SK-N-SH treated with all-trans-retinoic acid at 6 μM for 48 hours (cell line): ENCODE measurements around the gene ULK3.

Experiments
- ATAC-seq: fragments of 200-7000 bp; cut with Tn5 transposase; 3 replicates; pipeline ENCODE4 v1.9.1; 2020; ENCODE audit warnings: mild to moderate bottlenecking, moderate library complexity
- ARNTL ChIP-seq: fragments of 450-650 bp; formaldehyde crosslinking; IDR thresholded peaks from 2 replicates; pipeline ENCODE4 v1.5.0; 2020; ENCODE audit warnings: low read depth, mild to moderate bottlenecking, moderate library complexity, borderline replicate concordance
- BACH2 ChIP-seq: fragments of 250-450 bp; sonication (Bioruptor Pico); IDR thresholded peaks from 2 replicates; pipeline ENCODE4 v1.9.0; 2021; ENCODE audit warnings: mild to moderate bottlenecking, borderline replicate concordance
- CSDC2 ChIP-seq: fragments of 250-450 bp; sonication (Bioruptor Pico); IDR thresholded peaks from 2 replicates; pipeline ENCODE4 v1.5.0; 2020; ENCODE audit warnings: mild to moderate bottlenecking, moderate library complexity
- ESRRG ChIP-seq: fragments of 250-450 bp; sonication (Bioruptor Pico); IDR thresholded peaks from 2 replicates; pipeline ENCODE4 v1.6.1; 2021; ENCODE audit warnings: mild to moderate bottlenecking
- GLIS3 ChIP-seq: fragments of 250-450 bp; sonication (Bioruptor Pico); IDR thresholded peaks from 2 replicates; pipeline ENCODE4 v1.5.0; 2020; ENCODE audit warnings: mild to moderate bottlenecking, moderate library complexity
- OSR1 ChIP-seq: fragments of 250-450 bp; sonication (Bioruptor Pico); IDR thresholded peaks from 2 replicates; pipeline ENCODE4 v1.8.0; 2022; ENCODE audit warnings: moderate library complexity, mild to moderate bottlenecking, inconsistent platforms
- PATZ1 ChIP-seq: fragments of 250-450 bp; sonication (Bioruptor Pico); IDR thresholded peaks from 2 replicates; pipeline ENCODE4 v1.8.0; 2020; ENCODE audit warnings: mild to moderate bottlenecking, moderate library complexity, borderline replicate concordance
- PPARA ChIP-seq: fragments of 250-450 bp; sonication (Bioruptor Pico); IDR thresholded peaks from 2 replicates; pipeline ENCODE4 v1.5.0; 2020; ENCODE audit warnings: mild to moderate bottlenecking, borderline replicate concordance
- SNAI2 ChIP-seq: fragments of 250-450 bp; sonication (Bioruptor Pico); IDR thresholded peaks from 2 replicates; pipeline ENCODE4 v1.5.0; 2020; ENCODE audit warnings: mild to moderate bottlenecking, moderate library complexity
- TCF4 ChIP-seq: fragments of 250-450 bp; sonication (Bioruptor Pico); IDR thresholded peaks from 2 replicates; pipeline ENCODE4 v1.8.0; 2021; ENCODE audit warnings: mild to moderate bottlenecking, moderate library complexity, borderline replicate concordance
- TOX ChIP-seq: fragments of 250-450 bp; sonication (Bioruptor Pico); IDR thresholded peaks from 2 replicates; pipeline ENCODE4 v1.8.0; 2021; ENCODE audit warnings: mild to moderate bottlenecking, moderate library complexity, borderline replicate concordance
- ZC3H10 ChIP-seq: fragments of 250-450 bp; sonication (Bioruptor Pico); IDR thresholded peaks from 2 replicates; pipeline ENCODE4 v1.5.1; 2021; ENCODE audit warnings: mild to moderate bottlenecking, moderate library complexity
- ZFP3 ChIP-seq: fragments of 250-450 bp; sonication (Bioruptor Pico); IDR thresholded peaks from 2 replicates; pipeline ENCODE4 v1.5.0; 2020; ENCODE audit warnings: mild to moderate bottlenecking, moderate library complexity
- ZFP30 ChIP-seq: fragments of 450-650 bp; formaldehyde crosslinking; IDR thresholded peaks from 2 replicates; pipeline ENCODE4 v1.5.0; 2022; ENCODE audit warnings: mild to moderate bottlenecking, moderate library complexity
- ZNF565 ChIP-seq: fragments of 450-650 bp; formaldehyde crosslinking; conservative IDR thresholded peaks from 2 replicates; pipeline ENCODE4 v1.5.0; 2020; ENCODE audit warnings: low read depth, mild to moderate bottlenecking, moderate library complexity
- ZNF70 ChIP-seq: fragments of 450-650 bp; formaldehyde crosslinking; IDR thresholded peaks from 2 replicates; pipeline ENCODE4 v1.5.0; 2020; ENCODE audit warnings: mild to moderate bottlenecking, moderate library complexity
- ZNF8 ChIP-seq: fragments of 450-650 bp; formaldehyde crosslinking; IDR thresholded peaks from 2 replicates; pipeline ENCODE4 v1.5.0; 2020; ENCODE audit warnings: mild to moderate bottlenecking, moderate library complexity
- TF ChIP-seq, protein P1 (sequence below): fragments of 250-450 bp; sonication (Bioruptor Pico); IDR thresholded peaks from 2 replicates; pipeline ENCODE4 v1.5.1; 2020; ENCODE audit warnings: low read depth, mild to moderate bottlenecking, moderate library complexity
- TF ChIP-seq, protein P2 (sequence below): fragments of 250-450 bp; sonication (Bioruptor Pico); IDR thresholded peaks from 2 replicates; pipeline ENCODE4 v1.5.0; 2020; ENCODE audit warnings: mild to moderate bottlenecking, moderate library complexity
- TF ChIP-seq, protein P3 (sequence below): fragments of 250-450 bp; sonication (Bioruptor Pico); IDR thresholded peaks from 2 replicates; pipeline ENCODE4 v1.8.0; 2021; ENCODE audit warnings: low read depth, mild to moderate bottlenecking, moderate library complexity, borderline replicate concordance
- TF ChIP-seq, protein P4 (sequence below): fragments of 250-450 bp; sonication (Bioruptor Pico); IDR thresholded peaks from 2 replicates; pipeline ENCODE4 v1.5.1; 2021; ENCODE audit warnings: mild to moderate bottlenecking, moderate library complexity

ULK3 gene

DNA sequence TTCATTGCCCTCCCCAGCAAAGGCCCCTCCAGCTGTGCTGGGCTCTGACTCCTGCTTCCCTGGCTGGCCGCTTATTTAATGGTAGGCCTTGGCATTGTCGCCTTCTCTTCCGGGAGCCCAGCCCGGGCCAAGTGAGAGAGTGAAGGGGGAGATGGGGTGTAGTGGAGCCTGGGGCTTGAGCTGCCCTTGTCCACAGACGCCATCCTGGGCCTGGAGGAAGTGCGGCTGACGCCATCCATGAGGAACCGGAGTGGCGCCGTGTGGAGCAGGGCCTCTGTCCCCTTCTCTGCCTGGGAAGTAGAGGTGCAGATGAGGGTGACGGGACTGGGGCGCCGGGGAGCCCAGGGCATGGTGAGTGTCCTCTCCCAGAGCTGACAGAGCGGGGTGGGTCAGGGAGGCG is 27.0 kb downstream of the ULK3 start:
- TF ChIP-seq TCF4 (CRISPR knock-in tag), result no peak
- no peak for TF ChIP-seq ZNF8
- TF ChIP-seq ZNF565, result no peak
- TF ChIP-seq GLIS3, result no peak
- no peak for TF ChIP-seq PATZ1 (CRISPR knock-in tag)
- TF ChIP-seq, protein P1, sequence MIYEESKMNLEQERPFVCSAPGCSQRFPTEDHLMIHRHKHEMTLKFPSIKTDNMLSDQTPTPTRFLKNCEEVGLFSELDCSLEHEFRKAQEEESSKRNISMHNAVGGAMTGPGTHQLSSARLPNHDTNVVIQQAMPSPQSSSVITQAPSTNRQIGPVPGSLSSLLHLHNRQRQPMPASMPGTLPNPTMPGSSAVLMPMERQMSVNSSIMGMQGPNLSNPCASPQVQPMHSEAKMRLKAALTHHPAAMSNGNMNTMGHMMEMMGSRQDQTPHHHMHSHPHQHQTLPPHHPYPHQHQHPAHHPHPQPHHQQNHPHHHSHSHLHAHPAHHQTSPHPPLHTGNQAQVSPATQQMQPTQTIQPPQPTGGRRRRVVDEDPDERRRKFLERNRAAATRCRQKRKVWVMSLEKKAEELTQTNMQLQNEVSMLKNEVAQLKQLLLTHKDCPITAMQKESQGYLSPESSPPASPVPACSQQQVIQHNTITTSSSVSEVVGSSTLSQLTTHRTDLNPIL, result no peak
- TF ChIP-seq ZC3H10 (CRISPR knock-in tag), result no peak
- TF ChIP-seq ESRRG (CRISPR knock-in tag), result no peak
- no peak for ATAC-seq

DNA sequence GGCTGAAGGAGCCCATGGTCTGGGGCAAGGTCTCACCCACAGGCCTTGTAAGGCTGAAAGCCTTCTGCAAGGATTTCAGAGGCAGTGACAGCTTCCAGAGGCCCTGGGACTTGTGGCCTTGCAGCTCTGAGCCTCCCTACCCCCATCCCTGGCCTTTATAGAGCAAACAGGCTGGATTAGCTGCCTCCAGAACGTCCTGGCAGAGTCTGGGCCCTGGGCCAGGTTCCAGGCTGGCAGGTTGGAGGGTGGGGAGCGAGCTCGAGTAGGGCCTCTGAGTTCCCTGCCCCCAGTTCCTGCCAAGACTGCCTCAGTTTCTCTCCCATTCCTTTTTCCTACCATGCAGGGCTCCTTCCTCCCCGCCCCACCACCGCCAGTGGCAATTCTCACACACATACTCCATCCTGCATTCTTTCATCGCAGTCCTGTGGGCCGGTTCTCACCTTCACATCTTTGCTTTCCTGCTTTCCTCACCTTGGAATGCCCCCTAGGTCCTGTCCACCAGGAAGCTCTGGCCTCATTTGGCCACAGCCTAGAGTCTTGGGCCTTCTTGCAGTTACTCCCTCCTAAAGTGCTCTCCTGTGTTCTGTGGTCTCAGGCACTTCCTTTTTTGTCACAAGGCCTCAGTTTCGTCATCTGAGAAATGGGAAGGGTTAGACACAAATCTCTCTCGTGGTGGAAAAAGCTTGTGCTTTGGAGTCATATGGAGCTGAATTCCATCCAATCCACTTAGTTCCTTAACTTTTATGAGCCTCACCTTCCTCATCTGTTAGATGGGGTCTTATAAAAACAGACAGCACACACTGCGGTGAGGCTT is 27.6 kb downstream of the ULK3 start:
- no peak for TF ChIP-seq ZNF70 (CRISPR knock-in tag)
- no peak for TF ChIP-seq ZFP30 (CRISPR knock-in tag)
- TF ChIP-seq, protein P2, sequence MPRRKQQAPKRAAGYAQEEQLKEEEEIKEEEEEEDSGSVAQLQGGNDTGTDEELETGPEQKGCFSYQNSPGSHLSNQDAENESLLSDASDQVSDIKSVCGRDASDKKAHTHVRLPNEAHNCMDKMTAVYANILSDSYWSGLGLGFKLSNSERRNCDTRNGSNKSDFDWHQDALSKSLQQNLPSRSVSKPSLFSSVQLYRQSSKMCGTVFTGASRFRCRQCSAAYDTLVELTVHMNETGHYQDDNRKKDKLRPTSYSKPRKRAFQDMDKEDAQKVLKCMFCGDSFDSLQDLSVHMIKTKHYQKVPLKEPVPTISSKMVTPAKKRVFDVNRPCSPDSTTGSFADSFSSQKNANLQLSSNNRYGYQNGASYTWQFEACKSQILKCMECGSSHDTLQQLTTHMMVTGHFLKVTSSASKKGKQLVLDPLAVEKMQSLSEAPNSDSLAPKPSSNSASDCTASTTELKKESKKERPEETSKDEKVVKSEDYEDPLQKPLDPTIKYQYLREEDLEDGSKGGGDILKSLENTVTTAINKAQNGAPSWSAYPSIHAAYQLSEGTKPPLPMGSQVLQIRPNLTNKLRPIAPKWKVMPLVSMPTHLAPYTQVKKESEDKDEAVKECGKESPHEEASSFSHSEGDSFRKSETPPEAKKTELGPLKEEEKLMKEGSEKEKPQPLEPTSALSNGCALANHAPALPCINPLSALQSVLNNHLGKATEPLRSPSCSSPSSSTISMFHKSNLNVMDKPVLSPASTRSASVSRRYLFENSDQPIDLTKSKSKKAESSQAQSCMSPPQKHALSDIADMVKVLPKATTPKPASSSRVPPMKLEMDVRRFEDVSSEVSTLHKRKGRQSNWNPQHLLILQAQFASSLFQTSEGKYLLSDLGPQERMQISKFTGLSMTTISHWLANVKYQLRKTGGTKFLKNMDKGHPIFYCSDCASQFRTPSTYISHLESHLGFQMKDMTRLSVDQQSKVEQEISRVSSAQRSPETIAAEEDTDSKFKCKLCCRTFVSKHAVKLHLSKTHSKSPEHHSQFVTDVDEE (CRISPR knock-in tag), result no peak
- TF ChIP-seq, protein P3, sequence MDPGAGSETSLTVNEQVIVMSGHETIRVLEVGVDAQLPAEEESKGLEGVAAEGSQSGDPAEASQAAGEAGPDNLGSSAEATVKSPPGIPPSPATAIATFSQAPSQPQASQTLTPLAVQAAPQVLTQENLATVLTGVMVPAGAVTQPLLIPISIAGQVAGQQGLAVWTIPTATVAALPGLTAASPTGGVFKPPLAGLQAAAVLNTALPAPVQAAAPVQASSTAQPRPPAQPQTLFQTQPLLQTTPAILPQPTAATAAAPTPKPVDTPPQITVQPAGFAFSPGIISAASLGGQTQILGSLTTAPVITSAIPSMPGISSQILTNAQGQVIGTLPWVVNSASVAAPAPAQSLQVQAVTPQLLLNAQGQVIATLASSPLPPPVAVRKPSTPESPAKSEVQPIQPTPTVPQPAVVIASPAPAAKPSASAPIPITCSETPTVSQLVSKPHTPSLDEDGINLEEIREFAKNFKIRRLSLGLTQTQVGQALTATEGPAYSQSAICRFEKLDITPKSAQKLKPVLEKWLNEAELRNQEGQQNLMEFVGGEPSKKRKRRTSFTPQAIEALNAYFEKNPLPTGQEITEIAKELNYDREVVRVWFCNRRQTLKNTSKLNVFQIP, result no peak
- TF ChIP-seq CSDC2 (CRISPR knock-in tag), result no peak
- TF ChIP-seq ZNF565, result no peak
- no peak for TF ChIP-seq TCF4 (CRISPR knock-in tag)
- TF ChIP-seq OSR1, result no peak
- TF ChIP-seq GLIS3, result no peak
- TF ChIP-seq ZFP3 (CRISPR knock-in tag), result no peak
- TF ChIP-seq, protein P1, result no peak
- no peak for TF ChIP-seq ARNTL (CRISPR knock-in tag)
- TF ChIP-seq, protein P4, sequence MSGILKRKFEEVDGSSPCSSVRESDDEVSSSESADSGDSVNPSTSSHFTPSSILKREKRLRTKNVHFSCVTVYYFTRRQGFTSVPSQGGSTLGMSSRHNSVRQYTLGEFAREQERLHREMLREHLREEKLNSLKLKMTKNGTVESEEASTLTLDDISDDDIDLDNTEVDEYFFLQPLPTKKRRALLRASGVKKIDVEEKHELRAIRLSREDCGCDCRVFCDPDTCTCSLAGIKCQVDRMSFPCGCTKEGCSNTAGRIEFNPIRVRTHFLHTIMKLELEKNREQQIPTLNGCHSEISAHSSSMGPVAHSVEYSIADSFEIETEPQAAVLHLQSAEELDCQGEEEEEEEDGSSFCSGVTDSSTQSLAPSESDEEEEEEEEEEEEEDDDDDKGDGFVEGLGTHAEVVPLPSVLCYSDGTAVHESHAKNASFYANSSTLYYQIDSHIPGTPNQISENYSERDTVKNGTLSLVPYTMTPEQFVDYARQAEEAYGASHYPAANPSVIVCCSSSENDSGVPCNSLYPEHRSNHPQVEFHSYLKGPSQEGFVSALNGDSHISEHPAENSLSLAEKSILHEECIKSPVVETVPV, result no peak
- TF ChIP-seq BACH2 (CRISPR knock-in tag), result no peak
- TF ChIP-seq ZNF8, result no peak
- no peak for TF ChIP-seq PPARA (CRISPR knock-in tag)
- no peak for TF ChIP-seq SNAI2
- TF ChIP-seq TOX (CRISPR knock-in tag), result no peak
- no peak for TF ChIP-seq ZC3H10 (CRISPR knock-in tag)

More for the DNA sequence above, 27.6 kb downstream of the ULK3 start:
- ATAC-seq, result peak; percentile 42
